ENCODE measurements around the gene FBXL7.

The FBXL7 gene

GRCh38 chr5:15763754-15764153, 263.8 kb downstream of the FBXL7 start:
- Histone ChIP-seq H3K27ac (peak overlapping the region; percentile 24), H3K4me3 (ENCODE audit: low read depth, low read length) (no peak overlapping the region), H3K36me3 (no peaks in the 10 kb centered on the region), H3K27me3 (ENCODE audit: insufficient read depth, low read depth, severe bottlenecking) (no peaks in the 10 kb centered on the region), H3K9me3 (ENCODE audit: severe bottlenecking) (peaks cover 7% of the 10 kb centered on the region)
- TF ChIP-seq CTCF (IDR thresholded peaks at IDR 0.05; ENCODE audit: low read depth, low read length): no peak
- DNase-seq: peak; percentile 73

DNA sequence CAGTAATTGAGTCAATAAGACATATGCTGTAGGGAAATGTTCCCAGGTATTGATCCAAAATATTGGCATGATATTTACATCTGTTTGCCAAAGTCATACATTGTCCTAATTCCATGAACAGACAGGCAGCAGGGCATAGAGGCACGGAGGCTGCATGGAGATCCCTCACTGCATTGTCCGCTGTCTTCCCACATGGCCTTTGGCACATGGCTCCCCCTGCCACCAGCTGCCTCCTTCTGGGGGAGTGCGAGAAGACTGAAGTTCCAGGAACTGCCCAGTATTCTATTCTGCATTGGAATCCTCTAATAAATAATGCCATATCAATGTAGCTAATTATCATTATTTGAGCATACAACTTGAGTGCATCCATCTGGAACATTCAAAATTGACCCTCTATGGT, 269.0 kb downstream of the FBXL7 start:
- DNase-seq: no peak
- Histone ChIP-seq H3K36me3 (no peaks in the 10 kb centered on the region), H3K27me3 (ENCODE audit: insufficient read depth, low read depth, severe bottlenecking) (no peaks in the 10 kb centered on the region), H3K4me3 (ENCODE audit: low read depth, low read length) (no peak overlapping the region), H3K9me3 (ENCODE audit: severe bottlenecking) (no peaks in the 10 kb centered on the region), H3K27ac (no peak overlapping the region)
- 0 out of 2 replicates have a peak, but pooled peaks have one; percentile 12 for TF ChIP-seq CTCF (IDR thresholded peaks at IDR 0.05; ENCODE audit: low read depth, low read length)

DNA sequence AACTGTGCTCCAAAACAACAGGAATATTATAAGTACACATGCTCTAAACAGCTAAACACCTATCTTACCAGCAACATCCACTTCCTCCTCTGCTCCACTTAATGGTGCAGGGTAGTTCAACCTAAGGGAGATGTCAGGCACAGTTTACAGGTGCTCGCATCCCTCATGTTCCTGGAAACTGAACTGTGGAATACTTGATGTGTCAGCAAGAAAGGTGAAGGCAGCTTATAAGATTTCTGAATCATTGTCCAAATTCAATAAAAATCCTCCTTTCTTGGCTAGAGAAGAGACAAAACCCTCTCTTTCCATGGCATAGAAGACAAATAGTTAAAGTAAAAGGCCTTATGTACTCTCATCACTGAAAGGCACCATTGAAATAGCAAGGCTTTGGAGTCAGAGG, 272.2 kb downstream of the FBXL7 start:
- no peaks in the 10 kb centered on the region for H3K9me3 ChIP-seq (ENCODE audit: severe bottlenecking)
- no peaks in the 10 kb centered on the region for H3K27me3 ChIP-seq (ENCODE audit: insufficient read depth, low read depth, severe bottlenecking)
- H3K36me3 ChIP-seq: no peaks in the 10 kb centered on the region
- H3K27ac ChIP-seq: no peak overlapping the region
- DNase-seq: no peak
- no peak for TF ChIP-seq CTCF (IDR thresholded peaks at IDR 0.05; ENCODE audit: low read depth, low read length)
- H3K4me3 ChIP-seq (ENCODE audit: low read depth, low read length): no peak overlapping the region

DNA sequence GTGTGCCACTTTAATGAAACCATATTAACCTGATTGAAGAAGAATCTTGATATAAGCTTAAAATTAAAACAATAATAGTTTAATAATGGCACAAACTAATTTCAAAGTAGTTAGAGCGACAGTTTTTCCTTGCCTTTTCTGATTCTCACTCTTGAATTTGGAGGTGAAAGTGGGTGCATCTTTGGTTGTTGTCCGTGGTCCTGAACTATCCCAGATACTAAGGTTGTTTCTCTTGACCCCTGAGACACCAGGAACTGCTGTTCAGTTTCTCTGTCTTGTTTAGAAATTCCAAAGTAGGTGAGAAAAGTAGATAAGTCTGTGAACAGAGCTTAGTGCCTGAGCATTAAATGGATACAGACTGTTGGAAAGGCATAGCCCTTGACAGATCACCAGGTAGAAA, 274.7 kb downstream of the FBXL7 start:
- Histone ChIP-seq H3K27me3 (ENCODE audit: insufficient read depth, low read depth, severe bottlenecking) (no peaks in the 10 kb centered on the region), H3K4me3 (ENCODE audit: low read depth, low read length) (no peak overlapping the region), H3K36me3 (no peaks in the 10 kb centered on the region), H3K9me3 (ENCODE audit: severe bottlenecking) (no peaks in the 10 kb centered on the region), H3K27ac (no peak overlapping the region)
- no peak for TF ChIP-seq CTCF (IDR thresholded peaks at IDR 0.05; ENCODE audit: low read depth, low read length)
- DNase-seq: no peak

GRCh38 chr5:15776346-15776745, 276.4 kb downstream of the FBXL7 start:
- no peaks in the 10 kb centered on the region for H3K9me3 ChIP-seq (ENCODE audit: severe bottlenecking)
- no peak overlapping the region for H3K27ac ChIP-seq
- H3K36me3 ChIP-seq: no peaks in the 10 kb centered on the region
- H3K27me3 ChIP-seq (ENCODE audit: insufficient read depth, low read depth, severe bottlenecking): no peaks in the 10 kb centered on the region
- no peak for TF ChIP-seq CTCF (IDR thresholded peaks at IDR 0.05; ENCODE audit: low read depth, low read length)
- no peak overlapping the region for H3K4me3 ChIP-seq (ENCODE audit: low read depth, low read length)
- no peak for DNase-seq

GRCh38 chr5:15783734-15784133, 283.8 kb downstream of the FBXL7 start:
- H3K27me3 ChIP-seq (ENCODE audit: insufficient read depth, low read depth, severe bottlenecking): no peaks in the 10 kb centered on the region
- DNase-seq: no peak
- no peaks in the 10 kb centered on the region for H3K9me3 ChIP-seq (ENCODE audit: severe bottlenecking)
- no peak overlapping the region for H3K27ac ChIP-seq
- H3K36me3 ChIP-seq: no peaks in the 10 kb centered on the region
- no peak overlapping the region for H3K4me3 ChIP-seq (ENCODE audit: low read depth, low read length)
- TF ChIP-seq CTCF (IDR thresholded peaks at IDR 0.05; ENCODE audit: low read depth, low read length): no peak

Measured in WERI-Rb-1 (cell line).